H1 (cell line): ENCODE results near the gene VPS35. TPM values are rescaled to one million over a fixed set of nuclear protein-coding genes. Genes with fewer than 3 reads are reported as not detected.

Source experiments
- CBX5 ChIP-seq: fragments of 300-800, 300-1000 bp; sonication (generic); IDR thresholded peaks from 2 replicates; pipeline ENCODE4 v1.7.1; 2016; ENCODE audit warnings: antibody characterized with exemption, low read length, low read depth
- FOSL1 ChIP-seq: IDR thresholded peaks from 2 replicates; pipeline ENCODE4 v1.6.1; 2011; ENCODE audit warnings: mild to moderate bottlenecking, low read depth, low read length, moderate library complexity; ENCODE audit not compliant: insufficient read depth
- HDAC6 ChIP-seq: IDR thresholded peaks from one replicate; pipeline ENCODE4 v1.7.1; 2012; ENCODE audit warnings: low read depth, mild to moderate bottlenecking, inconsistent platforms, low read length, moderate library complexity
- JUND ChIP-seq: IDR thresholded peaks from 2 replicates; pipeline ENCODE4 v1.6.1; 2011; ENCODE audit warnings: mild to moderate bottlenecking, improper control_type of control experiment, low read length
- RAD21 ChIP-seq, 2 experiments: IDR thresholded peaks in 1 of 2; conservative IDR thresholded peaks in 1 of 2; 2 replicates each; pipeline ENCODE4 v1.6.1; 2011; ENCODE audit warnings: low read depth in 2 of 2, low read length in 2 of 2, improper control_type of control experiment in 1 of 2, inconsistent platforms in 1 of 2, mild to moderate bottlenecking in 1 of 2, moderate library complexity in 1 of 2
- RNF2 ChIP-seq: fragments of 200-900, 300-1000 bp; sonication (generic); IDR thresholded peaks from 2 replicates; pipeline ENCODE4 v1.7.1; 2016; ENCODE audit warnings: borderline replicate concordance, low read depth, mild to moderate bottlenecking, antibody characterized with exemption, low read length; ENCODE audit not compliant: poor library complexity, severe bottlenecking; ENCODE audit errors: missing control alignments
- ZNF274 ChIP-seq: IDR thresholded peaks from 2 replicates; pipeline ENCODE4 v1.7.0; 2012; ENCODE audit warnings: low read length, borderline replicate concordance; ENCODE audit errors: extremely low read depth
- polyA plus RNA-seq, 7 experiments: library from polyadenylated mRNA; depleted of rRNA in 3 of 7; stranded (reverse) in 5 of 7; unstranded in 2 of 7; fragments of >200 nt in 5 of 7; fragments of 200-250 nt in 2 of 7; gene quantifications; 1 replicate in 5 of 7; 2 replicates in 1 of 7; 4 replicates in 1 of 7; pipeline versions ENCODE4 v1.2.1 to v1.2.3, GENCODE V29; 2011 to 2013; ENCODE audit warnings: missing spikeins in 2 of 7, mixed read lengths in 2 of 7
- total RNA-seq: library from RNA; stranded (reverse); fragmentation: NEBNext Ultra II Directional; extraction: Animal tissue kit (Norgen Biotek cat#: 25700); gene quantifications from 2 replicates; pipeline ENCODE4 v1.2.1, GENCODE V29; 2021

The VPS35 gene
- total and polyA plus RNA-seq, 2 of the 8 experiments (the other 6 are each of a cell fraction or from before 2014, with no cell fraction given): 10.3 to 66.9 TPM

- TF ChIP-seq FOSL1 (no peak), CBX5 (no peak), RNF2 (no peak), HDAC6 (no peak), ZNF274 (no peak), RAD21 (IDR thresholded peaks at IDR 0.05 in 1 of 2, conservative IDR thresholded peaks at IDR 0.05 in 1 of 2; ENCODE audit: low read depth in 2 of 2, low read length in 2 of 2) (no peak), JUND (no peak)
Observed at GRCh38 chr16:46712911-46713310, 23.9 kb upstream of the VPS35 start (continued).
